VCaP (cell line): ENCODE results near the gene PYGO2.
A peak's percentile ranks its signal among the peaks of the same experiment; 100 is the strongest.

Experiments used
- H3K27ac ChIP-seq: fragments of 450-650 bp; 2 replicates; pipeline ENCODE4 v1.5.1; 2017
- TF ChIP-seq, protein P1 (sequence below): fragments of 450-650 bp; conservative IDR thresholded peaks from 2 replicates; pipeline ENCODE4 v1.5.1; 2017; ENCODE audit warnings: mild to moderate bottlenecking, moderate library complexity

PYGO2 gene

DNA sequence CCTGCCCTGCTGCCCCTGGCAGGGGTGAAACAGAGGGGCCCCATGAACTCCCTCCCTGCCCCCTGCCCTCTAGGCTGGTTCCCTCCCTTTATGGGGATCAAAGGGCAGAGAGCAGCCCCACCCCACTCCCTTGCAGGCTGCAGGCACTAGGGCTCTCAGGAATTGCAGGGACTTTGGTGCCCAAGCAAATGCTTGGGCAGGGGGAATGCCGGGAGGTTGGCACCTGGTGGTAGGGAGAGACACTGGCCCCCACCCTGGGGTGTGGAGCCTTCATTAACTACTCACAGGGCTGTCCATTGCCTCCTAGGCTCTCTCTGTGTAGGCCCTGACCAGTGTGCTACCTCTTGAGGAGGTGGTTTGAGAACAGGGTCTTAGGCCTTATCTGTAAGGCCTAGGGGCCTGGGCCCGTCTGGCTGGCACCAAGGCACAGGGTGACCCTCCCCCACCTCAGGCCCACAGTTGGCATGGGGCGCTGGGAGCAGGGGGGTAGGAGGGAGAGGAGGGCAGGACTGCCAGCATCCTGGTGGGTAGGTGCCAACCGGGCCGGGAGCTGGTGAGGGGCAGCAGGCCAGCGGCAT is 45.8 kb upstream of the PYGO2 start:
- peak overlapping the region; percentile 100 for H3K27ac ChIP-seq
- TF ChIP-seq, protein P1, sequence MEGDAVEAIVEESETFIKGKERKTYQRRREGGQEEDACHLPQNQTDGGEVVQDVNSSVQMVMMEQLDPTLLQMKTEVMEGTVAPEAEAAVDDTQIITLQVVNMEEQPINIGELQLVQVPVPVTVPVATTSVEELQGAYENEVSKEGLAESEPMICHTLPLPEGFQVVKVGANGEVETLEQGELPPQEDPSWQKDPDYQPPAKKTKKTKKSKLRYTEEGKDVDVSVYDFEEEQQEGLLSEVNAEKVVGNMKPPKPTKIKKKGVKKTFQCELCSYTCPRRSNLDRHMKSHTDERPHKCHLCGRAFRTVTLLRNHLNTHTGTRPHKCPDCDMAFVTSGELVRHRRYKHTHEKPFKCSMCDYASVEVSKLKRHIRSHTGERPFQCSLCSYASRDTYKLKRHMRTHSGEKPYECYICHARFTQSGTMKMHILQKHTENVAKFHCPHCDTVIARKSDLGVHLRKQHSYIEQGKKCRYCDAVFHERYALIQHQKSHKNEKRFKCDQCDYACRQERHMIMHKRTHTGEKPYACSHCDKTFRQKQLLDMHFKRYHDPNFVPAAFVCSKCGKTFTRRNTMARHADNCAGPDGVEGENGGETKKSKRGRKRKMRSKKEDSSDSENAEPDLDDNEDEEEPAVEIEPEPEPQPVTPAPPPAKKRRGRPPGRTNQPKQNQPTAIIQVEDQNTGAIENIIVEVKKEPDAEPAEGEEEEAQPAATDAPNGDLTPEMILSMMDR: no peak

DNA sequence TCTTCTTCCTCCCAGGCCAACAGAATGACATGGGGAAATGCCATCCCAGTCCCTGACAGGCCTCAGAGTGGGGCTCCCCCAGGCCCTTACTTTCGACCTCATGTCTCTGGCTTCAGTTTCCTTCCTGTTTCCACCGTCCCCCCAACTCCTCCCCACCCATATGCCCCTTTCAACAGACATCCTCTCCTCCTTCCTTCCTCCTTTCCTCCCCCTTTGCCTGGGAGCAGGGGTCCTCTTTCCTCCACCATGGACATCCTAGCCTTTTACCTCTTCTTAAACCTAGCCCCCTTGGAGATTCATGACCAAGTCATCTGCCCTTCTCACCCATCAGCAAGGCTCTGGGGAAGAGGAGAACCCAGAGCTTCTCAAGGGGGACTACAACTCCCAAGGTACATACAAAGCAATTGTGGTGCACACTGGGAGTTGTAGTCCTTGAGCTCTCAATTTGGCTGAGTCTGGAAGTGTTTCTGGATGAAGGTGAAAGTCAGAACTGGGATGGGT is 45.1 kb upstream of the PYGO2 start:
- TF ChIP-seq, protein P1: no peak
- H3K27ac ChIP-seq: peak overlapping the region; percentile 100

DNA sequence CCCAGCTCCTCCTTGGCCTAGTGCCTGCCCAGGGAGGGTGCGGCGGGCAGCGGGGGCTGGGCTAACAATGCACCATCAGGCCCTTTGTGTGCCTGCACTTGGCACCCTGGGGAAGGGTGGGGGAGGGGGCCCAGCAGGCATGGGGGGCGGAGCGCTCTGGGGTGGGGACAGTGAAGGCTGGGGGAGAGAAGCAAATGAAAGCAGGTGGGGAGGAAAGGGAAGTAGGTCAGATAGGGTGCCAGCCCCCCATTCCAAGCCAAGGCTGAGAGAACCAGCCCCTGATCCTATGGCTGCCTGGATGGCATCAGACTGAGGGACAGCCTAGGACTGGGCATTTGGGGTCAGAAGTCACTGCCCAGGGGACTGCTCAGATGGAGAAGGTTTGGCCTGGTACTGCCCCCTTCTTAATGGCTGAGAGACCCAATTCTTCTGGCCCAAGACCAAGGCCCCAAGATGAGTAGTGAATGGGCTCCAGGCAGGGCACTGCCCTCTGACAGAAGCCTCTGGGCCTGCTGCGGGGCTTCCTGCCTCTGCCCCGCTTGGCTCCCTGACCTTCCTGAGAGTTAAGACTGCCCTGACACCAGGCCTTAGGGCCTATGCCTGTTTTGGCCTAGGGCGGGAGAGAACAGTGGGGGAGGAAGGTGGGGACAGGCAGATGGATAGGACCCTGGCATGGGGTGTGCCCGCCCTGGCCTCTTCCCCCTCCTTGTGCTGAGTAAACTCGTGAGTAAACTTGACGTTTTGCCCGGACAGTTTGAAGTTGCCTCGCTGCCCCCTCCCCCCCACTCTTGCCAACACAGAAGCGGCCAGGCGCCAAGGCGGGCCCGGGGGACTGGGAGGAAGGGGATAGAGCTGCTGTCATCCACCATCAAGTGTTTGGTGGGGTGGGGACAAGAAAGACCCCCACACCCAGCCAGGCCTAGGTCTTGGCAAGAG is 43.8 kb upstream of the PYGO2 start:
- TF ChIP-seq, protein P1: no peak
- peak overlapping the region; percentile 100 for H3K27ac ChIP-seq

DNA sequence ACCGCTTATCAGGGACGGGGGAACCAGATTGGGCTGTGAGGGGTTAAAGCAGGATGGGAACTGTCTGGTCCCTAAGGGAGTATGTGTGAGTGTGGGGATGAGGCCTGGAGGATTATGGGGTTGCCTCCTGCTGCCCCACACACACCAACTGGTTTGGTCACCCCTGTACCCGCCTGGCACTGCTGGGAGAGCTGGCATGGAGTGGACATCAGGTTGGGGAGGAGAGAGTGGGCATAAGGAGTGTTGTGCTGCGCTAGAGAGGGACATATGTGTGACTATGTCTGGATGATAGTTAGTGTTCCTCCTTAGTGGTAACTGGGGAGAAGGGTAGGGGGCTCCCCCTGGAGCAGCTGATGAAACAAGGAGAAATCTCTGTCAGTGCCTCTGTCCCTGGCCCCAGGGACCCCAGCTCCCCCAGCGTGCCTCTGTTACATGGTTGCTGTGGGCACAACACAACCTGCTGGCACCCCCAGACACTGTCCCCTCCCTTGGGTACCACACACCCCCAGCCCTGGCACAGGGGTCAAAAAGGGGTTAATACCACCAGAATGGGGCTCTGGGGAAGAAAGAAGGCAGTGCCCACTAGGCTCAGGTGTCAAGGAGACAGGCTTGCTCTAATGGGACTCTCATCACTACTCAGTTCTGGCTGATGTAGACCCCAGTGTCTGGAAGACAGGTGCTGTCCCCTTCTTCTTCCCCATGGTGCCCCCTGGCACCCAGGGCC is 42.9 kb upstream of the PYGO2 start:
- peak overlapping the region; percentile 100 for H3K27ac ChIP-seq
- TF ChIP-seq, protein P1: no peak

DNA sequence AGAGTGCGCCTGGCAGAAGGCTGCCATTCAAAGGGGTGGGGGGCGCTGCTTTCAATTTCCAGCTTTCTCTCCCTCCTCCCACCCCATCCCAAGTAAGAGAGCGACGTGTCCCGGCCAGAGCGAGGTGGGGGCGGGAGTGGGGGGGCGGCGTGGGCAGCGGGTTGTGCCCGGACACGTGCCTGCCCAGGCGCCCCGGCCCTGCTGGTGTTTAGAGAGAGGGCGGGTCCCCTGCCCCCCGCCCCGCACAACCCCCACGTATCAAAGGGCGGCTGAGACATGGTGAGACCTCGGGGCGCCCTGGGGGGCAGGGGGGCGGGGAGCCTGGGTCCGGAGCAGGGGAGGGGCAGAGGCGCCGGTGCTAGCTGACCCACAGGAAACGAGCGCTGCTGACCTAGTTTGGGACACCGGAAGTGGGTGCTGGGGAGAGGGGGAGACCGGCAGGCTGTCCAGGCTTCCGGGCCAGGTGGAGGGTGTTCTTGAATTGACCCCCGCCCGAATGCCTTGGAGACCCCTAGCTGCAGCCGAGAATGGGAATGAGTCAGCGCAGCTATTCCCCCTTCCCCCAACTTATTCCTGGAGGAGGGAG is 42.3 kb upstream of the PYGO2 start:
- peak overlapping the region; percentile 100 for H3K27ac ChIP-seq
- TF ChIP-seq, protein P1: no peak; the same call in 1 of the 2 replicates

DNA sequence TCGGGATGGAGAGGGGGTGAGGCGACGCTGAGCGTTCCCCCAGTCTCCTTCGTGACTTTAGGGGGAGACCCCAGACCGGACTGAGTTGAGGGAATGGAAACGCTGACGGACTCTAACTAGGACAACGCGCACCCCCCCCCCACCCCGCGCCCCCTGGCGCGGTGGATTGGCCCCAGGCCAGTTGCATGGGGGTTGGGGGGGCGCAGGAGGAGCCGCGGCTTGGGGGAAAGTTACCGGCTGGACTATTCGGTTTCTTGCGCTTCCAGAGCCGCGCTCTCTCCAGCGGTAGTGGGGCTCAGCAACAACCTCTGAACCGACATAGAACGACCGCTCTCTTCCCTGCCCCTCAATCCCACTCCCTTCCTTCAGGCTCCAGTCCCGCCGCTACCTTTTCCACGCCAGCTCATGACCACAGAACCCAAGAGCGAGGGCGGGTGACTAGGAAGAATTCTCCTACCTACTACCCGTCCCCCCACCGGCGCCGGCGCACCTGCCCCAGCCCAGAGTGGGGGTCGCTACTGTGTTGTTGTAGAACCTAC is 41.7 kb upstream of the PYGO2 start:
- TF ChIP-seq, protein P1: no peak
- peak overlapping the region; percentile 100 for H3K27ac ChIP-seq
